NCI-H345 (cell line): ENCODE measurements around the gene PTPRK.

Experiments used
- DNase-seq: peaks from one replicate; lab custom pipeline; 2025; lab: John Stamatoyannopoulos, UW

The PTPRK gene

GRCh38 chr6:127920804-127921203 is 599.6 kb downstream of the PTPRK start:
- DNase-seq: no peak
